ENCODE data around the gene WDR6. TPM values are rescaled to one million over a fixed set of nuclear protein-coding genes. Genes with fewer than 3 reads are reported as not detected.

WDR6 gene
- total and polyA plus RNA-seq, 10 of the 15 experiments (the other 5 are each of a cell fraction or from before 2014, with no cell fraction given), result 21.3 to 169 (median 107) TPM

DNA sequence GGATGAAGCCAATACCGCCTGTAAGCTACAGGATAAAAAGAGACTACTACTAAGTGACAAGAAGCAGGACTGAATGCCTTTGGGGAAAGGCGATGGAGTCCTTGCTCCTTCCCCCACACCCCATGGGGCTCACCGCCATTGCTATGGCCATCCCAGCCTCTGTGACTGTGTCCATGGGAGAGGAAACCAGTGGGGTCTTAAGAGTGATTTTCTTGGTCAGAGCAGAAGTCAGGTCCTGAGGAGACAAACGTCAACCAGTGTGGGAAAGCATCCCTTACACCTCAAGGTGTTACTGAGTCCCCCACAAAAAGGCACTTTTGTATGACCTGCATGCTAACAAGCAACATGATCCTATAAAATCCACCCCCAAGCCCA lies 21.1 kb downstream of the WDR6 start:
- H3K4me1 ChIP-seq (ENCODE audit: control insufficient read depth, insufficient read depth, low read length), result peaks cover 13% of the 10 kb centered on the region
- SMC1A ChIA-PET (ENCODE audit: uncharacterized antibody, unreplicated experiment), result interaction anchor here (1.1 to 1.5 kb wide), 2 partner anchors 11 to 40 kb away, joined by 3 to 4 read pairs; no protein-coding TSS in a partner anchor
- peaks cover 35% of the 10 kb centered on the region for H3K79me2 ChIP-seq (ENCODE audit: control insufficient read depth, insufficient read depth, low read length)
- WGBS (ENCODE audit: insufficient coverage, insufficient replicate concordance, low lambda C conversion rate, missing lambda C conversion rate), result 51% methylated on average over 4 of the region's 4 CpGs
- H3K4me2 ChIP-seq (ENCODE audit: control insufficient read depth, insufficient read depth), result peak overlapping the region; percentile 65
- H3K9ac ChIP-seq (ENCODE audit: control insufficient read depth, insufficient read depth, low read length), result peak overlapping the region; percentile 90
- intact Hi-C loops (cut with micrococcal nuclease; ENCODE audit: unreplicated experiment) (loop anchor here (2.0 to 10.0 kb wide), 3 partner anchors 67 to 647 kb away; partner anchors contain the start of genes APEH, QRICH1 and USP4), in situ Hi-C loops (cut with MboI) (no loop called here)
- H3K9me3 ChIP-seq (replicated peaks; ENCODE audit: control insufficient read depth, insufficient read depth, low read length), result no peaks in the 10 kb centered on the region
- TF ChIP-seq NFYB (IDR thresholded peaks at IDR 0.05; ENCODE audit: insufficient read depth, low read depth, low read length), result no peak
- TF ChIP-seq PAX5 (IDR thresholded peaks at IDR 0.05; ENCODE audit: borderline replicate concordance, low read depth, low read length), result no peak
- TF ChIP-seq TCF12 (IDR thresholded peaks at IDR 0.05; ENCODE audit: low read depth, low read length), result no peak
- TF ChIP-seq ESRRA (IDR thresholded peaks at IDR 0.05; ENCODE audit: low read length), result no peak
- TF ChIP-seq NFXL1 (IDR thresholded peaks at IDR 0.05; ENCODE audit: borderline replicate concordance), result no peak
- no peak for TF ChIP-seq YY1 (IDR thresholded peaks at IDR 0.05; ENCODE audit: low read depth, low read length)
- TF ChIP-seq, protein P1, sequence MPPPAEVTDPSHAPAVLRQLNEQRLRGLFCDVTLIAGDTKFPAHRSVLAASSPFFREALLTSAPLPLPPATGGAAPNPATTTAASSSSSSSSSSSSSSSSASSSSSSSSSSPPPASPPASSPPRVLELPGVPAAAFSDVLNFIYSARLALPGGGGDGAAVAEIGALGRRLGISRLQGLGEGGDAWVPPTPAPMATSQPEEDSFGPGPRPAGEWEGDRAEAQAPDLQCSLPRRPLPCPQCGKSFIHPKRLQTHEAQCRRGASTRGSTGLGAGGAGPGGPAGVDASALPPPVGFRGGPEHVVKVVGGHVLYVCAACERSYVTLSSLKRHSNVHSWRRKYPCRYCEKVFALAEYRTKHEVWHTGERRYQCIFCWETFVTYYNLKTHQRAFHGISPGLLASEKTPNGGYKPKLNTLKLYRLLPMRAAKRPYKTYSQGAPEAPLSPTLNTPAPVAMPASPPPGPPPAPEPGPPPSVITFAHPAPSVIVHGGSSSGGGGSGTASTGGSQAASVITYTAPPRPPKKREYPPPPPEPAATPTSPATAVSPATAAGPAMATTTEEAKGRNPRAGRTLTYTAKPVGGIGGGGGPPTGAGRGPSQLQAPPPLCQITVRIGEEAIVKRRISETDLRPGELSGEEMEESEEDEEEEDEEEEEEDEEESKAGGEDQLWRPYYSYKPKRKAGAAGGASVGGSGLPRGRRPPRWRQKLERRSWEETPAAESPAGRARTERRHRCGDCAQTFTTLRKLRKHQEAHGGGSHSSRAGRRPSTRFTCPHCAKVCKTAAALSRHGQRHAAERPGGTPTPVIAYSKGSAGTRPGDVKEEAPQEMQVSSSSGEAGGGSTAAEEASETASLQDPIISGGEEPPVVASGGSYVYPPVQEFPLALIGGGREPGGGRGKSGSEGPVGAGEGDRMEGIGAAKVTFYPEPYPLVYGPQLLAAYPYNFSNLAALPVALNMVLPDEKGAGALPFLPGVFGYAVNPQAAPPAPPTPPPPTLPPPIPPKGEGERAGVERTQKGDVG (CRISPR knock-in tag; IDR thresholded peaks at IDR 0.05), result no peak
- RAD21 ChIA-PET (ENCODE audit: unreplicated experiment), result interaction anchor here (1.1 to 2.3 kb wide), 4 partner anchors 9 to 40 kb away, joined by 3 to 32 read pairs (median 9); partner anchors contain the start of genes DALRD3, P4HTM and WDR6
- FAIRE-seq, result no peak
- no peaks in the 10 kb centered on the region for H3K27me3 ChIP-seq (replicated peaks in 1 of 2; ENCODE audit: control insufficient read depth in 2 of 2, insufficient read depth in 2 of 2, low read length in 1 of 2)
- H2AFZ ChIP-seq (ENCODE audit: control insufficient read depth, low read depth, low read length), result no peak overlapping the region
- H3K27ac ChIP-seq (ENCODE audit: control insufficient read depth, insufficient read depth), result no peak overlapping the region
- CTCF ChIA-PET, result interaction anchor here (1.1 to 2.3 kb wide), 5 partner anchors 8 to 76 kb away, joined by 3 to 45 read pairs (median 4); partner anchors contain the start of genes P4HTM and QRICH1
- no peak for DNase-seq (ENCODE audit: low read depth, low spot score)
- H3K4me3 ChIP-seq, result peak overlapping the region; percentile 79
- no peak for ATAC-seq
- POLR2A ChIA-PET, result interaction anchor here (1.1 to 2.3 kb wide), 6 partner anchors 9 to 66 kb away, joined by 3 to 27 read pairs (median 10); partner anchors contain the start of genes DALRD3, P4HTM, QRICH1 and WDR6
- H3K36me3 ChIP-seq (ENCODE audit: control insufficient read depth in 2 of 2, insufficient read depth in 2 of 2, low read length in 1 of 2), result peaks cover 37 to 43% of the 10 kb centered on the region in 2 experiments
- BruUV-seq (replicated peaks), result no TSS peak
- H4K20me1 ChIP-seq (ENCODE audit: control insufficient read depth, insufficient read depth), result no peaks in the 10 kb centered on the region
